Sigmoid colon (tissue), 7 donors: ENCODE results near the gene APBB2. TPM values are rescaled to one million over a fixed set of nuclear protein-coding genes. Genes with fewer than 3 reads are reported as not detected.
"Not testable (repeated sequence)": the region's sequence is repeated elsewhere in the genome, so short reads cannot be mapped to it uniquely, and the experiment has no call there.

Experiments used
- DNase-seq: peaks from one replicate; pipeline ENCODE4 v3.0.0-alpha.2; 2019
- H3K27ac ChIP-seq, 4 donors: fragments of 200-600 bp; sonication (generic); one replicate each; pipeline ENCODE4 v1.5.1; 2016 to 2019; ENCODE audit warnings: mild to moderate bottlenecking in 1 of 4
- H3K27me3 ChIP-seq, 3 donors: fragments of 200-600 bp; sonication (generic); one replicate each; pipeline ENCODE4 v1.5.1; 2019; ENCODE audit warnings: mild to moderate bottlenecking in 1 of 3
- H3K36me3 ChIP-seq, 4 donors: fragments of 200-600 bp; sonication (generic); one replicate each; pipeline ENCODE4 v1.5.1; 2016 to 2019
- H3K4me1 ChIP-seq, 4 donors: fragments of 200-600 bp; sonication (generic); one replicate each; pipeline ENCODE4 v1.5.1; 2017 to 2019
- H3K4me3 ChIP-seq, 4 donors: fragments of 200-600 bp; sonication (generic); one replicate each; pipeline ENCODE4 v1.5.1; 2017 to 2019; ENCODE audit warnings: mild to moderate bottlenecking in 2 of 4, moderate library complexity in 1 of 4
- H3K9me3 ChIP-seq, 4 donors: fragments of 200-600 bp in 3 of 4; sonication (generic) in 3 of 4; one replicate each; pipeline versions ENCODE4 v1.5.1 to v1.6.1; 2013 to 2019
- EP300 ChIP-seq, 4 donors: sonication (generic); formaldehyde crosslinking; IDR thresholded peaks; one replicate each; pipeline ENCODE4 v1.6.1; 2017; ENCODE audit warnings: antibody characterized with exemption in 4 of 4
- POLR2A ChIP-seq, 2 donors: fragments of 450-650 bp; IDR thresholded peaks; one replicate each; pipeline ENCODE4 v1.6.1; 2016; ENCODE audit warnings: antibody characterized with exemption in 2 of 2, mild to moderate bottlenecking in 2 of 2, moderate library complexity in 2 of 2
- POLR2AphosphoS5 ChIP-seq, 4 donors: sonication (generic); formaldehyde crosslinking; IDR thresholded peaks; one replicate each; pipeline ENCODE4 v1.6.1; 2017; ENCODE audit warnings: antibody characterized with exemption in 4 of 4
- WGBS, 2 donors: extraction: QIAGEN DNeasy Blood & Tissue Kit; methylation state at CpG; one replicate each; pipeline ENCODE4 v1.1.7; 2013; 5-methylcytosine and 5-hydroxymethylcytosine counted together
- intact Hi-C: fragments of 100-400 bp; cut with DNase I; formaldehyde crosslinking; loops from one replicate; pipeline ENCODE4 v1.15.1; 2023
- polyA plus RNA-seq, 3 donors: library from polyadenylated mRNA; stranded (reverse); fragments of 200-250 nt; gene quantifications; one replicate each; pipeline ENCODE4 v1.2.3, GENCODE V29; 2013
- total RNA-seq, 4 donors: library from RNA; depleted of rRNA; stranded (reverse); fragments of >200 nt; gene quantifications; one replicate each; pipeline ENCODE4 v1.1.0, GENCODE V29; 2016
- TF ChIP-seq, protein P1 (sequence below), 4 experiments: fragments of 450-650 bp in 3 of 4; fragments of 200-600 bp in 1 of 4; IDR thresholded peaks; one replicate each; pipeline ENCODE4 v1.5.1; 2016 to 2019; ENCODE audit warnings: antibody characterized with exemption in 4 of 4, mild to moderate bottlenecking in 3 of 4, moderate library complexity in 2 of 4
- donor health status: healthy with polysubstance abuse.
- donor health status: Bipolar disorder and iron deficiency.
- donor health status: healthy.

APBB2 gene
- total and polyA plus RNA-seq, 7 donors: 7.8 to 108 (median 69.1) TPM

DNA sequence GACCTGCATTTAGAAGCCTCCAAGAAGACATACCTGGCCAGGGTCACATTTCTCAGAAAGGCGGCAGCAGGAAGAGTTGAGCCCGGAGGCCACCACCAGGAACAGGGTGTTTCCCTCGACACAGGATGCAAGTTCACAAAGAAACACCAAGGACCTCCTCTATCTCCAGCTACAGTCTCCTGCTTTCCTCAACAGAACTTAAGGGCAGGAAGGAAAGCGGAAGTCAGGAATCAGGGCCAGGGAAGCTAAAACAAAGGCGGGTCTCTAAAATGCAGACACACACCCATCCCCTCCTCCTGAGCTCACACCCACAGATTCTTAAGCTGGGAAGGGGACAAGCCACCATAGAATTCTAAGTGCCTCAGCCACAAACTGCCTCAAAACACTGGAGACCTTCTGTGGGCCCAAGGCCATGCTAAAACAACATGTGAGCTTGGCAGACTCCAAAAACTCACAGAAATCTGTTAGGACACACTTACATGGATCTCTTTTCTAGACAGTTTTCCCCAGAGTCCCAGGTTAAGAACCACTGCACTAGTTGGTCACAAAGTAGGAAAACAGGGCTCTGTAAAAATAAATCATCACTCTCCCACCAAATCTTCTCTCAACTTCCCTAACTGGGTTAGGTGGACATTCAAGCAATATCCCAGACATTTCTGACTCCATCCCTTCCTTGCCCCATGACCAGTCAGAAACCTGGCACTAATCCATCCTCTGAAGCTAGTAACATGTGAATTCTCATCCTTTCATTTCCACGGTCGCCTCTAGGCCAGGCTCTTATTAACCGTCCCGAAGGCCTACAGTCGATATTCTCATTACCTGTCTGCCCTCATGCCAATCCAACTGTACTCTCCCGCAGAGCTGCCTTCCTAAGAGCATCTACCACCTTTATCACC is 163.2 kb downstream of the APBB2 start:
- Histone ChIP-seq H3K36me3 (no peaks in the 10 kb centered on the region), H3K9me3 (no peaks in the 10 kb centered on the region), H3K27me3 (no peaks in the 10 kb centered on the region), H3K4me1 (no peaks in the 10 kb centered on the region), H3K4me3 (no peak overlapping the region), H3K27ac (peak overlapping the region in 1 of 4 donors; percentile 27)
- no peak for DNase-seq
- 88 to 97% methylated on average over 11 of the region's 11 CpGs for WGBS, 2 donors
- intact Hi-C loops: no loop called here
- TF ChIP-seq, protein P1, sequence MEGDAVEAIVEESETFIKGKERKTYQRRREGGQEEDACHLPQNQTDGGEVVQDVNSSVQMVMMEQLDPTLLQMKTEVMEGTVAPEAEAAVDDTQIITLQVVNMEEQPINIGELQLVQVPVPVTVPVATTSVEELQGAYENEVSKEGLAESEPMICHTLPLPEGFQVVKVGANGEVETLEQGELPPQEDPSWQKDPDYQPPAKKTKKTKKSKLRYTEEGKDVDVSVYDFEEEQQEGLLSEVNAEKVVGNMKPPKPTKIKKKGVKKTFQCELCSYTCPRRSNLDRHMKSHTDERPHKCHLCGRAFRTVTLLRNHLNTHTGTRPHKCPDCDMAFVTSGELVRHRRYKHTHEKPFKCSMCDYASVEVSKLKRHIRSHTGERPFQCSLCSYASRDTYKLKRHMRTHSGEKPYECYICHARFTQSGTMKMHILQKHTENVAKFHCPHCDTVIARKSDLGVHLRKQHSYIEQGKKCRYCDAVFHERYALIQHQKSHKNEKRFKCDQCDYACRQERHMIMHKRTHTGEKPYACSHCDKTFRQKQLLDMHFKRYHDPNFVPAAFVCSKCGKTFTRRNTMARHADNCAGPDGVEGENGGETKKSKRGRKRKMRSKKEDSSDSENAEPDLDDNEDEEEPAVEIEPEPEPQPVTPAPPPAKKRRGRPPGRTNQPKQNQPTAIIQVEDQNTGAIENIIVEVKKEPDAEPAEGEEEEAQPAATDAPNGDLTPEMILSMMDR (IDR thresholded peaks at IDR 0.05): no peak
- TF ChIP-seq POLR2AphosphoS5 (IDR thresholded peaks at IDR 0.05) (no peak), EP300 (IDR thresholded peaks at IDR 0.05) (no peak), POLR2A (IDR thresholded peaks at IDR 0.05) (no peak)

DNA sequence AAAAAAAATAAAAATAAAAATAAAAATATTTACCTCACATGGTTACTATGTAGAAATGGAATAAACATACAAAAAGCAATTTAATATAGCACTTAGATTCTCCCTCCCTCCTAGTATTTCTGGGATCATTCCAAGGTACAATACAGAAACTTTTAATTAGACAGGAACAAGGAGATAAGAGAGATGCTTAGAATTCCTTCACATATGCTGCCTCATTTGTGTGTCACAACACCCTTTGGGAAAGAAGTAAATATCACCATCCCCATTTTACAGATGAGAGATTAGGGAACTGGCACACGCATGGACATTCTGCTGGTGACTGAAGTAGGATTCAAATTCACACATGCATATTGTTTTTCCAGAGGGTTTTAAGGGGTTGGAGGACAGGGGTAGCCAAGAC is 164.2 kb downstream of the APBB2 start:
- DNase-seq: no peak
- WGBS, 2 donors: 97 to 98% methylated on average over 1 of the region's 1 CpG

DNA sequence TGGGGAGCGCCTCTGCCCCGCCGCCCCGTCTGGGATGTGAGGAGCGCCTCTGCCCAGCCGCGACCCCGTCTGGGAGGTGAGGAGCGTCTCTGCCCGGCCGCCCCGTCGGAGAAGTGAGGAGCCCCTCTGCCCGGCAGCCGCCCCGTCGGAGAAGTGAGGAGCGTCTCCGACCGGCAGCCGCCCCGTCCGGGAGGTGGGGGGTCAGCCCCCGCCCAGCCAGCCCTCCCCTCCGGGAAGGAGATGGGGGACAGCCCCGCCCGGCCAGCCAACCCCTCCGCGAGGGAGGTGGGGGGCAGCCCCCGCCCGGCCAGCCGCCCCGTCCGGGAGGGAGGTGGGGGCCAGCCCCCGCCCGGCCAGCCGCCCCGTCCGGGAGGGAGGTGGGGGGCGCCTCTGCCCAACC is 165.2 kb downstream of the APBB2 start:
- 94 to 96% methylated on average over 40 of the region's 40 CpGs for WGBS, 2 donors
- H3K4me3 ChIP-seq, DNase-seq, H3K9me3 ChIP-seq, H3K36me3 ChIP-seq, H3K27ac ChIP-seq, H3K27me3 ChIP-seq, intact Hi-C loops, H3K4me1 ChIP-seq: not testable (repeated sequence)

More for the DNA sequence above, 164.2 kb downstream of the APBB2 start:
- H3K9me3 ChIP-seq: no peaks in the 10 kb centered on the region
- no peaks in the 10 kb centered on the region for H3K27me3 ChIP-seq
- intact Hi-C loops: no loop called here
- no peak overlapping the region for H3K4me3 ChIP-seq
- no peaks in the 10 kb centered on the region for H3K36me3 ChIP-seq
- H3K4me1 ChIP-seq: no peaks in the 10 kb centered on the region
- no peak overlapping the region for H3K27ac ChIP-seq
- TF ChIP-seq POLR2A (IDR thresholded peaks at IDR 0.05) (no peak), EP300 (IDR thresholded peaks at IDR 0.05) (no peak)

DNA sequence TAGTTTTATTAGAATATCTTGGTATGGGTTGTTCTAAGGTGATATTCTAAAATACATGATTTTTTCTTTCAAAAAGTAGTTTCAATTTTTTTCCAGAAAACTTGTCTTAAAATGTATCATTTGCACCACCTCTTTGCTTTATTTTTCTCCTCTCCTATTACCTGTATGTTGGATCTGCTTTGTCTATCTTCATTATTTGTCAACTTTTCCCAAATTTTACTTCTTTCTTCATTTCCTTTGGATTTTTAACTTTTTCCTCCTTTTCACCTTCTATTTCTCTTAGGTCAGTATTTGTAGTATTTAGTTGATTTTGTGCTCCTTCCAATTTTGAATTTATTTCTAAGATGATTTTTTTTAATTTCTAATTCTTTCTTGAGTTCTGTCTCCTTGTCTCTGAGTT is 169.6 kb downstream of the APBB2 start:
- H3K36me3 ChIP-seq: no peaks in the 10 kb centered on the region
- no peak for DNase-seq
- H3K4me3 ChIP-seq: no peak overlapping the region
- H3K27me3 ChIP-seq: no peaks in the 10 kb centered on the region
- no peaks in the 10 kb centered on the region for H3K4me1 ChIP-seq
- intact Hi-C loops: no loop called here
- no peaks in the 10 kb centered on the region for H3K9me3 ChIP-seq
- no peak overlapping the region for H3K27ac ChIP-seq
- no peak for TF ChIP-seq POLR2A (IDR thresholded peaks at IDR 0.05)
- no peak for TF ChIP-seq EP300 (IDR thresholded peaks at IDR 0.05)
- TF ChIP-seq, protein P1 (IDR thresholded peaks at IDR 0.05): no peak
- TF ChIP-seq POLR2AphosphoS5 (IDR thresholded peaks at IDR 0.05): no peak

DNA sequence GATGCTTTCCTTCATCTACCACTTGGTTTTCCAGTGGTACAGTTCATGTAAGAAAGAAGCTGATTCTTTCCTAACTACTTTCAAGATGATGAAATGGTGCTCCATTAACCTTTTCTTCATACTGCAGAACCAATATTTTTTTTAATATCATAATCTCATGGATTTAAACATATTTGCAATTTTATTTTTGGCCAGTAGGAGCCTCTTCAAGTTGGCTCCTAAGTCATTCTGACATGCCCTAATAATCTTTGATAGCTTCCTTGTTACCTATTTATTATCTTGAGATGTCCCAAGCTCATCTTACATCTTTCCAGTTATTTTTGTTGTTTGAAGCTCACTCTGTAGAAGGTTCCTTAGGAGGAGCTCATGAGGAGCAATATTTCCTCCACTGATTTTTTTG is 170.2 kb downstream of the APBB2 start:
- intact Hi-C loops: no loop called here
- Histone ChIP-seq H3K4me3 (no peak overlapping the region), H3K36me3 (no peaks in the 10 kb centered on the region), H3K27ac (no peak overlapping the region), H3K27me3 (no peaks in the 10 kb centered on the region), H3K4me1 (no peaks in the 10 kb centered on the region), H3K9me3 (no peaks in the 10 kb centered on the region)
- TF ChIP-seq POLR2A (IDR thresholded peaks at IDR 0.05): no peak
- TF ChIP-seq, protein P1 (IDR thresholded peaks at IDR 0.05): no peak
- TF ChIP-seq POLR2AphosphoS5 (IDR thresholded peaks at IDR 0.05): no peak
- no peak for TF ChIP-seq EP300 (IDR thresholded peaks at IDR 0.05)
- no peak for DNase-seq

DNA sequence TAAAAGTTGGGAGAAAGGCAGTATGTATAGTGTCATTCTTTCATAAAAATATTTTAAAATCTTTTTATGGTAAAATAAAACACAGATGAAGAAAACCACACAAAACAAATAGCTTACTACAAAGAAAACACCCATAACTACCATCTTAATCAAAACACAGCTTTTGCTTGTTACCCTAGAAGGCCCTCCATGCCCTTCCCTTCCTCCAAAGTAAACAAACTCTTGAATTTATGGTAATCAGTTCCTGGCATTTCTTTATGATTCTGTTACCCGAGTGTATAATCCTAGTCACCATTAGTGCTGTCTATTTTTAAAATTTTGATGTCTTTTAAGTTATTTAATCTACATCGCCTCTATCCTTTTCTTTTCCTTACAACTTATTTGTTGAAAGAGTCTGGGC is 170.9 kb downstream of the APBB2 start:
- 78 to 83% methylated on average over 2 of the region's 2 CpGs for WGBS, 2 donors
- H3K4me1 ChIP-seq: no peaks in the 10 kb centered on the region
- intact Hi-C loops: no loop called here
- H3K36me3 ChIP-seq: no peaks in the 10 kb centered on the region
- no peaks in the 10 kb centered on the region for H3K9me3 ChIP-seq
- no peak overlapping the region for H3K27ac ChIP-seq
- TF ChIP-seq POLR2AphosphoS5 (IDR thresholded peaks at IDR 0.05) (no peak), POLR2A (IDR thresholded peaks at IDR 0.05) (no peak), EP300 (IDR thresholded peaks at IDR 0.05) (no peak)
- TF ChIP-seq, protein P1 (IDR thresholded peaks at IDR 0.05): no peak
- no peak overlapping the region for H3K4me3 ChIP-seq
- no peaks in the 10 kb centered on the region for H3K27me3 ChIP-seq
- DNase-seq: no peak
